Aorta (tissue), 5 donors: ENCODE results near the gene ARMH3. TPM values are rescaled to one million over a fixed set of nuclear protein-coding genes. Genes with fewer than 3 reads are reported as not detected.
A peak's percentile ranks its signal among the peaks of the same experiment; 100 is the strongest.

Source experiments
- ATAC-seq: fragments of 200-7000 bp; cut with Tn5 transposase; one replicate; pipeline ENCODE4 v1.9.1; 2022; ENCODE audit warnings: moderate library complexity; ENCODE audit not compliant: low FRiP score
- DNase-seq, 2 donors: peaks; one replicate each; pipeline ENCODE4 v3.0.0-alpha.2; 2020
- H3K27ac ChIP-seq, 2 donors: one replicate each; pipeline ENCODE4 v1.5.1; 2013; ENCODE audit warnings: low read length in 2 of 2, mild to moderate bottlenecking in 2 of 2, moderate library complexity in 2 of 2, control low read depth in 1 of 2, inconsistent platforms in 1 of 2, low read depth in 1 of 2
- H3K27me3 ChIP-seq, 2 donors: one replicate each; pipeline ENCODE4 v1.6.1; 2013; ENCODE audit warnings: control low read depth in 1 of 2, low read length in 1 of 2, mild to moderate bottlenecking in 1 of 2, moderate library complexity in 1 of 2; ENCODE audit not compliant: insufficient read depth in 2 of 2, control insufficient read depth in 1 of 2
- H3K36me3 ChIP-seq, 2 donors: one replicate each; pipeline ENCODE4 v1.6.1; 2013; ENCODE audit warnings: control low read depth in 1 of 2, low read length in 1 of 2, mild to moderate bottlenecking in 1 of 2; ENCODE audit not compliant: insufficient read depth in 2 of 2, control insufficient read depth in 1 of 2
- H3K4me1 ChIP-seq, 2 donors: one replicate each; pipeline ENCODE4 v1.6.1; 2013; ENCODE audit warnings: low read length in 2 of 2, control low read depth in 1 of 2, mild to moderate bottlenecking in 1 of 2, moderate library complexity in 1 of 2; ENCODE audit not compliant: insufficient read depth in 2 of 2, control insufficient read depth in 1 of 2
- H3K4me3 ChIP-seq, 2 donors: one replicate each; pipeline ENCODE4 v1.5.1; 2013; ENCODE audit warnings: low read length in 2 of 2, control low read depth in 1 of 2, mild to moderate bottlenecking in 1 of 2
- H3K9me3 ChIP-seq: one replicate; pipeline ENCODE4 v1.6.1; 2013; ENCODE audit warnings: mild to moderate bottlenecking, low read length; ENCODE audit not compliant: control insufficient read depth
- WGBS, 2 donors: extraction: QIAGEN DNeasy Blood & Tissue Kit; methylation state at CpG; one replicate each; pipeline ENCODE4 v1.1.7; 2013; 5-methylcytosine and 5-hydroxymethylcytosine counted together
- intact Hi-C, 2 donors: fragments of 100-400 bp; cut with DNase I; formaldehyde crosslinking; loops; one replicate each; pipeline versions ENCODE4 v1.14.2 to v1.15.0; 2022
- polyA plus RNA-seq, 2 donors: library from polyadenylated mRNA; stranded (reverse); fragments of 200-250 nt; gene quantifications; one replicate each; pipeline ENCODE4 v1.2.3, GENCODE V29; 2013
- total RNA-seq, 2 donors: library from RNA; stranded (reverse); fragmentation: NEBNext Ultra II Directional; extraction: Animal tissue kit (Norgen Biotek cat#: 25700); gene quantifications; one replicate each; pipeline ENCODE4 v1.2.1, GENCODE V29; 2021
- donor health status: healthy with polysubstance abuse.
- donor health status: Bipolar disorder and iron deficiency.
- donor health status: DM: no; HTN: no; CAD: no.
- donor health status: DM: no; HTN: no; CAD: no.
- donor health status: DM: yes; HTN: yes; CAD: no.

Gene ARMH3
- total and polyA plus RNA-seq, 4 donors, result 8.6 to 26.9 (median 17.2) TPM

DNA sequence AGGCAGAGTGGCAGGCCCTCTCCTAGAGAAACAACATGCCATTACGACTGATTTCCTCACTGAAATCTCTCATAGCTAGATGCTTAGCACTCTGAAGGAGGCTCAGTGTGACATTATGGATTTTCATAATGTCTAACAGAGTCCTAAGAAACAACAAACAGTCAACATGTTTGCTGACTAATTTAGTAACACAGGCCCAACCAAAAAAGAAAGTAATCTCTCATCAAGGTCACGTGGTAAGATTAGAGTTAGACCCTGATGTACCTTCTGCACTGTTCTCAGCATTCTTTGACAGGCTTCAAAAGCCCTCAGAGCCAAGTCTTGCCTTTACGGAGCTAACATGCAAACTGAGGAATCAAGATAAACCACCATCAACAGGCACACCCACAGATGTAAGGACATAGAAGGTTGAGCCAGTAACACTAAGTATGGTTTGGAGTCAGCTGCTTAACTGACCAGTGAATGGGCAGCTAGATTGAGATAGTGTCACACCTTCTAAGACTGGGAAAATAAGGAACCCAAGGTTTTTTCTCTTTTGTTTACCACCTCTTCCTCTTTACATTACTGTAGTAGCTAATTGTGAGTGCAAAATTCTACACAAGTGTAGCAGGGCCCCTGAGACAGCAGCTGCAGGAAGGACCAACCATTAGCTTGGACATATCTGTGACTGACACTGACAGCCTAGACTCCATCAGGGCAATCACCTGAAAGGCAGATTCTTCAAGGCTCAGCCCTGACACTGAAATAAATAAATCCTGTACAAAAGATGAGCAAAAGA is 197.1 kb downstream of the ARMH3 start:
- Histone ChIP-seq H3K27ac (no peak overlapping the region), H3K36me3 (no peaks in the 10 kb centered on the region), H3K4me1 (no peaks in the 10 kb centered on the region), H3K27me3 (no peaks in the 10 kb centered on the region), H3K4me3 (no peak overlapping the region), H3K9me3 (no peaks in the 10 kb centered on the region)
- WGBS, 2 donors, result 79 to 93% methylated on average over 3 of the region's 3 CpGs
- intact Hi-C loops, result no loop called here
- DNase-seq (no peak), ATAC-seq (no peak)

DNA sequence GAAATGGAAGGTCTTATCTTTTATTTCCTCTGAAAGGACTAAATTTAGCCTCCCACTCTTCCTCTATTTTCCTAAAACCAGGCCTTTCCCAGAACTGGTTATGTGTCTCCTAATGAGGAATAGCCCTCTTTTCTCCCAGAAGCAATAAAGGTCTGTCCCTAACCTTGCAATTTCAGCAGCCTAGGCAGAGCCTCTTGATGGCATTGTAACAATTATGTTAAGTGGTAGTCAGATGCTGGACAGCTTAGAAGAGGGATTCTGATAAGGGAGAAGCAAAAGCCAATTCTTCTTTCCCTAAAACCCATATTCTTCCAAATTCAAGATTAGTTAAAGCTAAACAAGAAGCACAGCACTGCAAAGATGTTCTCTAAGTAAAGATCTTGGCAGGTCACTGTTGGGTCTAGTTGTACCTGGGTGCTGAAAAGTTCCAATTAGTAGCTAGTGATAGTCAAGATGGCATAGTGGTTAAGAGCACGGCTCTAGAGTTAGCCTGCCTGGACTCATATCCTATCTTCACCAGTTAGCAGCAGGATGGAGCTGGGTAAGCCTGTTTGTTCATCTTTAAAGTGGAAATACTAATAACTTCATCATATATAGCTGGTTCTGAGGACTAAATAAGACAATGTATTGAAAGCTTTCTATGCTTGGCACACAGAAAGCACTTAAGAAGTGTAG is 198.0 kb downstream of the ARMH3 start:
- H3K4me1 ChIP-seq, result no peaks in the 10 kb centered on the region
- WGBS, 2 donors, result 46 to 96% methylated on average over 1 of the region's 1 CpG
- no peak for DNase-seq
- no peak overlapping the region for H3K4me3 ChIP-seq
- ATAC-seq, result no peak
- H3K27me3 ChIP-seq, result no peaks in the 10 kb centered on the region
- H3K36me3 ChIP-seq, result no peaks in the 10 kb centered on the region
- no peak overlapping the region for H3K27ac ChIP-seq
- intact Hi-C loops, result no loop called here
- no peaks in the 10 kb centered on the region for H3K9me3 ChIP-seq

DNA sequence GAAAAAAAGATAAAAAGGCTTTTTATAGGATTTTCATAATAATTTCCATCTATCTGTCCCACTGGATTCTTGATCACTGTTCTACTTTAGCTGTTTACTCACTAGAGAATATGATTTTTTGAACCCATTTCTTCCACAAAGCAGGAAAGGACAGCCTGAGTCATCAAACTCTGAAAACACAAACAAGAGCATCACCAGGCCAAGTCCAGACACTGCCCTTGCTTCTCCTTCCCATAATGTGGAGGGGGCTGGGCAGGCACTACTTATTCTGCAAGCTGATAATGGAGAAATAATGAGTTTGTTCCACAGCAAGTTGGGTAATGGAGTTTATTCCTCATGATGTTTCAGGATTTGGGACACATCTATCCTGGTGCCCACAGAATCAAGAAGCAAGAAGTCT is 199.3 kb downstream of the ARMH3 start:
- no peaks in the 10 kb centered on the region for H3K36me3 ChIP-seq
- H3K4me3 ChIP-seq, result no peak overlapping the region
- ATAC-seq, result no peak
- no peak overlapping the region for H3K27ac ChIP-seq
- DNase-seq, result no peak
- H3K4me1 ChIP-seq, result peaks cover 0 to under 1% of the 10 kb centered on the region in 2 donors
- H3K9me3 ChIP-seq, result no peaks in the 10 kb centered on the region
- H3K27me3 ChIP-seq, result no peaks in the 10 kb centered on the region
- intact Hi-C loops, result no loop called here

DNA sequence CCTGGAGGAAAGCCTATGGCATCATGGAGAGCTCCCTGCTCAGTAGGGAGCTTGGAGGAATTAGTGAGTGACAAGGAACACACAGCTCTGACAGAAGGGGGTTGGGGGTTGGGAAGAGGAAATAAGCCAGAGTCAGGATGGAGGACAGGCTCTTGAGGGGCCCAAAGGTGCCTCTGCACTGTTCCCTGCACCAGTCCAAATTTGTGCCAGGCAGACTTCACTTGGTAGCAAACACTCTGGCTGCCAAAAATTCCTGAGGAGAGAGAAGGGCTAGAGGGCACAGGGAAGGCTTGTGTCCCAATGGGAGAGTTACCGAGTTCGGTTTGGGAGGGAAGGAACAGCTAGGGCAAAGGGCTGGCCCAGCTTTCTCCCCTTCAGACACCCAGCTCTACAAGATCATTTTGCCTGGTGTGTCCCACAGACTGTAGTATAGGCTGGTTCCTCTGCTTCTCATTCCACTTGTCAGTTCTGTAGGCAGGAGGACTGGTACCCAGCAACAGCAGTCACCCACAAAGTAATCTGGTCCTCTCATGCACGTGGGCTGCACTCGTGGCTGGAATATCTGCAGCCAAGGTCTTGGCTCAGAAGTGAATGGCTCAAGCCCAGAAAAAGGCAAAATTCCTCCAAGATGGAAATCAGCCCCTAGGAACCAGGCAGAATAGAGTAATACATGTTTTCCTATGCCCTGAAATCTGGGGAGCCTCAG is 204.4 kb downstream of the ARMH3 start:
- Histone ChIP-seq H3K27ac (no peak overlapping the region), H3K9me3 (no peaks in the 10 kb centered on the region), H3K4me1 (peaks cover 0 to 2% of the 10 kb centered on the region in 2 donors), H3K36me3 (peaks cover 5 to 6% of the 10 kb centered on the region in 2 donors), H3K27me3 (no peaks in the 10 kb centered on the region), H3K4me3 (no peak overlapping the region)
- ATAC-seq (peak; percentile 28), DNase-seq (no peak)
- intact Hi-C loops, result no loop called here
- 3 to 10% methylated on average over 4 of the region's 4 CpGs for WGBS, 2 donors

DNA sequence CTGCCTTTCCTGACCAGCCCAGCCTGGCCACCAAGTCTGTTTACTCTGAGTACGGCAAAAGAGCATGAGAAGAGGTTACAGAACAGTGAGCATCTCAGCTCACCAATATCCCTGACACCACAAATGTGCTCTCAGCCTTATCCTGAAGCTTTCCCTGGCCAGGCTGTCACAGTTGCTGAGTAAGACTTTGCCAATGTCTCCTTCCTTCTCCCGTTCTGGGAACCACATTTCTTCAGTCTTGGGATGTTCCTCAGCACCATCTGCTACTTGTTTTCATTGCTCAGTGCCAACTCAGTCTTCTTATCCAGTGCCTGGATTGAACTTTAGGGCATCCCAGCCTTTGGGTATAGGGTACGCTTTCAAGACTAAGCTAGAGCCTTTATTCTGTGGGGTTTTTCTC is 205.2 kb downstream of the ARMH3 start:
- Histone ChIP-seq H3K36me3 (peaks cover 5 to 6% of the 10 kb centered on the region in 2 donors), H3K9me3 (no peaks in the 10 kb centered on the region), H3K27ac (no peak overlapping the region), H3K4me3 (no peak overlapping the region), H3K4me1 (peaks cover 0 to 2% of the 10 kb centered on the region in 2 donors), H3K27me3 (no peaks in the 10 kb centered on the region)
- DNase-seq (no peak), ATAC-seq (no peak)
- intact Hi-C loops, result no loop called here
- 80 to 91% methylated on average over 3 of the region's 3 CpGs for WGBS, 2 donors

DNA sequence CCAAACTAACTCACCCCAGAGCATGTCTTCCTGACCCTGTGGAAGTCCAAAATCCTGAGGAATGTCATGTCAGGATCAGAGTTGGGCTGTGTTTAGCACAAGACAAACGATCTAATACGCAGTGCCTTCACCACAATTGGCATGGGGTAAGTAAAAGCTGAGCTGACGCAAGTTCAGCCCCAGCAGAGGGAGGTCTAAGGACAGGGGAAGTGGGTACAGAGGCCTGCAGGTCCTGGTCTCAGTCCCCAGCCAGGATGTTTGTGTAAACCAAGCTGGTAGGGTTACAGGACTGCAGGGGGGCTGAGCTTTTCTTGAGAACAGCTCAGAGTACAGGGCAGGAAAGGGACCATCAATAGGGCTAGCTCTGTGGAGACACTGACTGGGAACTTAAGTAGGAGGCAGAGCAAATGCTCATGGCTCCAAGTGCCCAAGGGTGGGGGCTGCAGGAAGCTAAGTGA is 207.1 kb downstream of the ARMH3 start:
- DNase-seq (no peak), ATAC-seq (no peak)
- H3K9me3 ChIP-seq, result no peaks in the 10 kb centered on the region
- no peaks in the 10 kb centered on the region for H3K27me3 ChIP-seq
- no peak overlapping the region for H3K27ac ChIP-seq
- H3K4me1 ChIP-seq, result peaks cover 0 to 2% of the 10 kb centered on the region in 2 donors
- intact Hi-C loops, result no loop called here
- WGBS, 2 donors, result 76 to 80% methylated on average over 3 of the region's 3 CpGs
- no peak overlapping the region for H3K4me3 ChIP-seq
- H3K36me3 ChIP-seq, result peaks cover 5 to 6% of the 10 kb centered on the region in 2 donors

DNA sequence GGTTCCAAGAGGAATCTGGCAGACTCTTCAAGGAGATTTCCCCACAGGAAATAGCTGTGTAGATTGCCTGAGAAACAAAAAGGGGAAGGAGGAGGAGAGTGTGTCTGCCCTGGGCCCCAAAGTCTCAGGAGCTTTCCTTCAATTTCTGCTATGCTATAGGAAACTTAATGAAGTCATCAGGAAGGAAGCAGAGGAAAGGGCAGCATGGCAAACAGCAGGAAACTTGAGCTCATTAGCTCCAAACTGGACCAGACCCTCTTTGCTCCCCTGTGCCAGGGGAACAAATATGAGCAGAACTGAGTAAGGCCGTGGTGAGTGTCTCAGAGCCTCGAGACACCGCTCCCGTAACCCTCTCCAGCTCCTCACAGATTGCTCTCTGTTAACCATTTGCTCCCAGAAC is 207.6 kb downstream of the ARMH3 start:
- Histone ChIP-seq H3K9me3 (no peaks in the 10 kb centered on the region), H3K36me3 (peaks cover 5 to 6% of the 10 kb centered on the region in 2 donors), H3K27ac (no peak overlapping the region), H3K4me3 (no peak overlapping the region), H3K4me1 (peaks cover 0 to 2% of the 10 kb centered on the region in 2 donors), H3K27me3 (no peaks in the 10 kb centered on the region)
- WGBS, 2 donors, result 72 to 80% methylated on average over 4 of the region's 4 CpGs
- no peak for DNase-seq
- no peak for ATAC-seq
- intact Hi-C loops, result no loop called here

DNA sequence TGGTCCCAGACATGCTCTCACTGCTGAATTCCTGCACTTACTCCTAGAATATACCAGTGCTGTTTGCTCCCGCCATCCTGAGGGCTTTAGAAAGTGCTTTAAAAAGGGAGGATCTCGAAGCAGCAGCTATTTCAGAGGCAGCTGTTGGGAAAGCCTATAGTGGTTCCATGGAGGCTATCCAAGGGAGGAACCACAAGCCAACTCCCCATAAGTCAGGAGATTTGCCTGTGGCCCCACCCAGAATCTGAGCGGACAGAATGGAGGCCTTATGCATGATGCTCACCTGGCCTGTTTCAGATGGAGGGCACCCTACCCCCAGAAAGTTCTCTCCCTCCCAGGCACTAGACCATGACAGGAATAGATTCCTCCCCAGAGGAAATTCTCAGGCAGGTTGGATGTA is 210.1 kb downstream of the ARMH3 start:
- ATAC-seq, result no peak
- no peaks in the 10 kb centered on the region for H3K9me3 ChIP-seq
- intact Hi-C loops, result no loop called here

More for the DNA sequence above, 210.1 kb downstream of the ARMH3 start:
- no peak for DNase-seq
- Histone ChIP-seq H3K27ac (no peak overlapping the region), H3K27me3 (no peaks in the 10 kb centered on the region), H3K4me3 (no peak overlapping the region), H3K4me1 (no peaks in the 10 kb centered on the region), H3K36me3 (peaks cover 5 to 6% of the 10 kb centered on the region in 2 donors)
- WGBS, 2 donors, result 95 to 96% methylated on average over 3 of the region's 3 CpGs
